IPS-15b (cell line): ENCODE measurements around the gene PBX4.
"Not testable (repeated sequence)": the region's sequence is repeated elsewhere in the genome, so short reads cannot be mapped to it uniquely, and the experiment has no call there.

Source experiments
- H3K27me3 ChIP-seq: one replicate; pipeline ENCODE4 v1.6.1; 2013; ENCODE audit warnings: low read length; ENCODE audit not compliant: control insufficient read depth, insufficient read depth
- H3K36me3 ChIP-seq: one replicate; pipeline ENCODE4 v1.6.1; 2013; ENCODE audit warnings: low read length; ENCODE audit not compliant: control insufficient read depth, insufficient read depth
- H3K4me1 ChIP-seq: one replicate; pipeline ENCODE4 v1.6.1; 2013; ENCODE audit warnings: mild to moderate bottlenecking, low read length; ENCODE audit not compliant: control insufficient read depth, insufficient read depth
- H3K4me3 ChIP-seq: one replicate; pipeline ENCODE4 v1.5.1; 2013; ENCODE audit warnings: low read depth, low read length
- H3K9ac ChIP-seq: one replicate; pipeline ENCODE4 v1.6.1; 2013; ENCODE audit warnings: low read depth, mild to moderate bottlenecking, low read length
- H3K9me3 ChIP-seq: one replicate; pipeline ENCODE4 v1.6.1; 2013; ENCODE audit warnings: mild to moderate bottlenecking, low read length; ENCODE audit not compliant: control insufficient read depth, insufficient read depth

PBX4 gene

GRCh38 chr19:19613506-19613905 lies 5.0 kb downstream of the PBX4 start:
- Histone ChIP-seq H3K9ac (no peak overlapping the region), H3K27me3 (peaks cover 10% of the 10 kb centered on the region), H3K4me1 (no peaks in the 10 kb centered on the region), H3K36me3 (no peaks in the 10 kb centered on the region), H3K9me3 (no peaks in the 10 kb centered on the region), H3K4me3 (no peak overlapping the region)

GRCh38 chr19:19610376-19611202 lies 7.9 kb downstream of the PBX4 start:
- Histone ChIP-seq H3K36me3 (peaks cover 2% of the 10 kb centered on the region), H3K27me3 (no peaks in the 10 kb centered on the region), H3K4me3 (no peak overlapping the region), H3K4me1 (no peaks in the 10 kb centered on the region), H3K9me3 (no peaks in the 10 kb centered on the region), H3K9ac (no peak overlapping the region)

- H3K36me3 ChIP-seq, H3K4me3 ChIP-seq, H3K9ac ChIP-seq, H3K4me1 ChIP-seq, H3K9me3 ChIP-seq, H3K27me3 ChIP-seq: not testable (repeated sequence)
Observed at GRCh38 chr19:19606686-19607085, 11.8 kb downstream of the PBX4 start.

GRCh38 chr19:19606021-19606420 lies 12.5 kb downstream of the PBX4 start:
- Histone ChIP-seq H3K4me1 (no peaks in the 10 kb centered on the region), H3K9ac (no peak overlapping the region), H3K4me3 (no peak overlapping the region), H3K27me3 (no peaks in the 10 kb centered on the region), H3K36me3 (peaks cover 2% of the 10 kb centered on the region), H3K9me3 (no peaks in the 10 kb centered on the region)

GRCh38 chr19:19602713-19603324 lies 15.7 kb downstream of the PBX4 start:
- Histone ChIP-seq H3K9ac (no peak overlapping the region), H3K36me3 (peaks cover under 1% of the 10 kb centered on the region), H3K4me1 (no peaks in the 10 kb centered on the region), H3K27me3 (no peaks in the 10 kb centered on the region), H3K9me3 (no peaks in the 10 kb centered on the region), H3K4me3 (no peak overlapping the region)

GRCh38 chr19:19602136-19602712 lies 16.3 kb downstream of the PBX4 start:
- H3K9ac ChIP-seq, result no peak overlapping the region
- no peak overlapping the region for H3K4me3 ChIP-seq
- no peaks in the 10 kb centered on the region for H3K36me3 ChIP-seq
- no peaks in the 10 kb centered on the region for H3K9me3 ChIP-seq
- H3K4me1 ChIP-seq, result no peaks in the 10 kb centered on the region
- H3K27me3 ChIP-seq, result no peaks in the 10 kb centered on the region

GRCh38 chr19:19600793-19601330 lies 17.6 kb downstream of the PBX4 start:
- Histone ChIP-seq H3K4me3 (no peak overlapping the region), H3K9ac (no peak overlapping the region), H3K36me3 (no peaks in the 10 kb centered on the region), H3K4me1 (no peaks in the 10 kb centered on the region), H3K27me3 (no peaks in the 10 kb centered on the region), H3K9me3 (no peaks in the 10 kb centered on the region)

- not testable (repeated sequence) for H3K9me3 ChIP-seq, H3K9ac ChIP-seq, H3K36me3 ChIP-seq, H3K27me3 ChIP-seq, H3K4me3 ChIP-seq, H3K4me1 ChIP-seq
Observed at GRCh38 chr19:19598728-19599451, 19.6 kb downstream of the PBX4 start.

- Histone ChIP-seq H3K4me1 (no peaks in the 10 kb centered on the region), H3K4me3 (no peak overlapping the region), H3K27me3 (no peaks in the 10 kb centered on the region), H3K36me3 (no peaks in the 10 kb centered on the region), H3K9me3 (no peaks in the 10 kb centered on the region), H3K9ac (no peak overlapping the region)
Observed at GRCh38 chr19:19597809-19598306, 20.6 kb downstream of the PBX4 start.

GRCh38 chr19:19595171-19595701 lies 23.3 kb downstream of the PBX4 start:
- Histone ChIP-seq H3K9me3 (no peaks in the 10 kb centered on the region), H3K27me3 (no peaks in the 10 kb centered on the region), H3K4me1 (peaks cover 11% of the 10 kb centered on the region), H3K36me3 (no peaks in the 10 kb centered on the region), H3K9ac (no peak overlapping the region), H3K4me3 (no peak overlapping the region)

- no peaks in the 10 kb centered on the region for H3K27me3 ChIP-seq
- H3K4me1 ChIP-seq, result peaks cover 11% of the 10 kb centered on the region
- no peak overlapping the region for H3K9ac ChIP-seq
- no peak overlapping the region for H3K4me3 ChIP-seq
- H3K36me3 ChIP-seq, result no peaks in the 10 kb centered on the region
- no peaks in the 10 kb centered on the region for H3K9me3 ChIP-seq
Observed at GRCh38 chr19:19594381-19594780, 24.1 kb downstream of the PBX4 start.
